Hematopoietic multipotent progenitor cell treated with erythropoietin and hydrocortisone succinate and interleukin-3 and kit ligand, for 15 days (in vitro differentiated cells): ENCODE measurements around the gene ENDOD1.
"Not testable (repeated sequence)": the region's sequence is repeated elsewhere in the genome, so short reads cannot be mapped to it uniquely, and the experiment has no call there.

ENCODE experiments used
- DNase-seq: peaks from one replicate; pipeline ENCODE4 v3.0.0-alpha.2; 2015; ENCODE audit warnings: low spot score

Gene ENDOD1

GRCh38 chr11:95103701-95104100 lies 14.1 kb downstream of the ENDOD1 start:
- DNase-seq, result no peak

GRCh38 chr11:95104121-95104830 lies 14.6 kb downstream of the ENDOD1 start:
- no peak for DNase-seq

GRCh38 chr11:95104856-95105255 lies 15.2 kb downstream of the ENDOD1 start:
- no peak for DNase-seq

- DNase-seq, result no peak
These were observed 18.5 kb downstream of the ENDOD1 start for GRCh38 chr11:95108159-95108611.

- peak; percentile 53 for DNase-seq
These were observed 19.3 kb downstream of the ENDOD1 start for GRCh38 chr11:95108671-95109551.

- DNase-seq, result not testable (repeated sequence)
These were observed 21.8 kb downstream of the ENDOD1 start for GRCh38 chr11:95111471-95111870.

- DNase-seq, result no peak
These were observed 22.4 kb downstream of the ENDOD1 start for GRCh38 chr11:95111923-95112540.

GRCh38 chr11:95115597-95115996 lies 26.0 kb downstream of the ENDOD1 start:
- no peak for DNase-seq

GRCh38 chr11:95119361-95120060 lies 29.9 kb downstream of the ENDOD1 start:
- DNase-seq, result no peak

- no peak for DNase-seq
These were observed 32.1 kb downstream of the ENDOD1 start for GRCh38 chr11:95121698-95122097.

- DNase-seq, result no peak
These were observed 33.9 kb downstream of the ENDOD1 start for GRCh38 chr11:95123556-95123955.

- no peak for DNase-seq
These were observed 39.0 kb downstream of the ENDOD1 start for GRCh38 chr11:95128602-95129001.

GRCh38 chr11:95132956-95133355 lies 43.3 kb downstream of the ENDOD1 start:
- peak; percentile 74 for DNase-seq

GRCh38 chr11:95134491-95134890 lies 44.8 kb downstream of the ENDOD1 start:
- no peak for DNase-seq

- DNase-seq, result no peak
These were observed 45.5 kb downstream of the ENDOD1 start for GRCh38 chr11:95135155-95135554.

- no peak for DNase-seq
These were observed 46.2 kb downstream of the ENDOD1 start for GRCh38 chr11:95135880-95136279.

GRCh38 chr11:95136747-95137146 lies 47.1 kb downstream of the ENDOD1 start:
- not testable (repeated sequence) for DNase-seq

- no peak for DNase-seq
These were observed 47.7 kb downstream of the ENDOD1 start for GRCh38 chr11:95137299-95137698.

GRCh38 chr11:95138448-95138847 lies 48.8 kb downstream of the ENDOD1 start:
- peak; percentile 45 for DNase-seq

- no peak for DNase-seq
These were observed 50.9 kb downstream of the ENDOD1 start for GRCh38 chr11:95140397-95141033.

- no peak for DNase-seq
These were observed 52.8 kb downstream of the ENDOD1 start for GRCh38 chr11:95142431-95142830.
